GM20000 (cell line): ENCODE results near the gene MMRN1.
A peak's percentile ranks its signal among the peaks of the same experiment; 100 is the strongest.

Source experiments
- DNase-seq: peaks from one replicate; pipeline ENCODE4 v3.0.0; 2012; ENCODE audit warnings: low spot score
- TF ChIP-seq, protein P1 (sequence below): IDR thresholded peaks from 2 replicates; pipeline ENCODE4 v1.5.1; 2012; ENCODE audit warnings: mild to moderate bottlenecking, control low read depth; ENCODE audit errors: extremely low read depth, missing control alignments

Gene MMRN1, protein sequence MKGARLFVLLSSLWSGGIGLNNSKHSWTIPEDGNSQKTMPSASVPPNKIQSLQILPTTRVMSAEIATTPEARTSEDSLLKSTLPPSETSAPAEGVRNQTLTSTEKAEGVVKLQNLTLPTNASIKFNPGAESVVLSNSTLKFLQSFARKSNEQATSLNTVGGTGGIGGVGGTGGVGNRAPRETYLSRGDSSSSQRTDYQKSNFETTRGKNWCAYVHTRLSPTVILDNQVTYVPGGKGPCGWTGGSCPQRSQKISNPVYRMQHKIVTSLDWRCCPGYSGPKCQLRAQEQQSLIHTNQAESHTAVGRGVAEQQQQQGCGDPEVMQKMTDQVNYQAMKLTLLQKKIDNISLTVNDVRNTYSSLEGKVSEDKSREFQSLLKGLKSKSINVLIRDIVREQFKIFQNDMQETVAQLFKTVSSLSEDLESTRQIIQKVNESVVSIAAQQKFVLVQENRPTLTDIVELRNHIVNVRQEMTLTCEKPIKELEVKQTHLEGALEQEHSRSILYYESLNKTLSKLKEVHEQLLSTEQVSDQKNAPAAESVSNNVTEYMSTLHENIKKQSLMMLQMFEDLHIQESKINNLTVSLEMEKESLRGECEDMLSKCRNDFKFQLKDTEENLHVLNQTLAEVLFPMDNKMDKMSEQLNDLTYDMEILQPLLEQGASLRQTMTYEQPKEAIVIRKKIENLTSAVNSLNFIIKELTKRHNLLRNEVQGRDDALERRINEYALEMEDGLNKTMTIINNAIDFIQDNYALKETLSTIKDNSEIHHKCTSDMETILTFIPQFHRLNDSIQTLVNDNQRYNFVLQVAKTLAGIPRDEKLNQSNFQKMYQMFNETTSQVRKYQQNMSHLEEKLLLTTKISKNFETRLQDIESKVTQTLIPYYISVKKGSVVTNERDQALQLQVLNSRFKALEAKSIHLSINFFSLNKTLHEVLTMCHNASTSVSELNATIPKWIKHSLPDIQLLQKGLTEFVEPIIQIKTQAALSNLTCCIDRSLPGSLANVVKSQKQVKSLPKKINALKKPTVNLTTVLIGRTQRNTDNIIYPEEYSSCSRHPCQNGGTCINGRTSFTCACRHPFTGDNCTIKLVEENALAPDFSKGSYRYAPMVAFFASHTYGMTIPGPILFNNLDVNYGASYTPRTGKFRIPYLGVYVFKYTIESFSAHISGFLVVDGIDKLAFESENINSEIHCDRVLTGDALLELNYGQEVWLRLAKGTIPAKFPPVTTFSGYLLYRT

DNA sequence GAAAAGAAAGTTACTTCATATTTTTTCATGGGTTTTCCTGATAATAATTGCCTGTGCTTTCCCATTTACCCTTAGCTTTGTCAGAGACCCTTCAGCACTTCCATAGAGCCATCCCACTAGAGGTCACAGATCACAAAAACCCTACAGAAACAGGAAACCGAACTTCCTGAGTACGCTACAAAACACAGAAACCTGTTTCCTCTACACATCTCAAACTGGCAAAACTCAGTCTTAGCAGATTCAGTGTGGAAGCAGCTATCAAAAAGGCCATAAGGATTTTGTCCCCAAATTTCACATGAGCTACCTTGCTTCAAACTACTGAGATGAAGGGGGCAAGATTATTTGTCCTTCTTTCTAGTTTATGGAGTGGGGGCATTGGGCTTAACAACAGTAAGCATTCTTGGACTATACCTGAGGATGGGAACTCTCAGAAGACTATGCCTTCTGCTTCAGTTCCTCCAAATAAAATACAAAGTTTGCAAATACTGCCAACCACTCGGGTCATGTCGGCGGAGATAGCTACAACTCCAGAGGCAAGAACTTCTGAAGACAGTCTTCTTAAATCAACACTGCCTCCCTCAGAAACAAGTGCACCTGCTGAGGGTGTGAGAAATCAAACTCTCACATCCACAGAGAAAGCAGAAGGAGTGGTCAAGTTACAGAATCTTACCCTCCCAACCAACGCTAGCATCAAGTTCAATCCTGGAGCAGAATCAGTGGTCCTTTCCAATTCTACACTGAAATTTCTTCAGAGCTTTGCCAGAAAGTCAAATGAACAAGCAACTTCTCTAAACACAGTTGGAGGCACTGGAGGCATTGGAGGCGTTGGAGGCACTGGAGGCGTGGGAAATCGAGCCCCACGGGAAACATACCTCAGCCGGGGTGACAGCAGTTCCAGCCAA is at the start of gene MMRN1:
TSS of gene MMRN1 (plus strand) at position 206 of the 902 bp plus-strand sequence. CDS start at position 324, 118 bp downstream.
- TF ChIP-seq, protein P1, sequence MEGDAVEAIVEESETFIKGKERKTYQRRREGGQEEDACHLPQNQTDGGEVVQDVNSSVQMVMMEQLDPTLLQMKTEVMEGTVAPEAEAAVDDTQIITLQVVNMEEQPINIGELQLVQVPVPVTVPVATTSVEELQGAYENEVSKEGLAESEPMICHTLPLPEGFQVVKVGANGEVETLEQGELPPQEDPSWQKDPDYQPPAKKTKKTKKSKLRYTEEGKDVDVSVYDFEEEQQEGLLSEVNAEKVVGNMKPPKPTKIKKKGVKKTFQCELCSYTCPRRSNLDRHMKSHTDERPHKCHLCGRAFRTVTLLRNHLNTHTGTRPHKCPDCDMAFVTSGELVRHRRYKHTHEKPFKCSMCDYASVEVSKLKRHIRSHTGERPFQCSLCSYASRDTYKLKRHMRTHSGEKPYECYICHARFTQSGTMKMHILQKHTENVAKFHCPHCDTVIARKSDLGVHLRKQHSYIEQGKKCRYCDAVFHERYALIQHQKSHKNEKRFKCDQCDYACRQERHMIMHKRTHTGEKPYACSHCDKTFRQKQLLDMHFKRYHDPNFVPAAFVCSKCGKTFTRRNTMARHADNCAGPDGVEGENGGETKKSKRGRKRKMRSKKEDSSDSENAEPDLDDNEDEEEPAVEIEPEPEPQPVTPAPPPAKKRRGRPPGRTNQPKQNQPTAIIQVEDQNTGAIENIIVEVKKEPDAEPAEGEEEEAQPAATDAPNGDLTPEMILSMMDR, result no peak
- peak; percentile 26 for DNase-seq

DNA sequence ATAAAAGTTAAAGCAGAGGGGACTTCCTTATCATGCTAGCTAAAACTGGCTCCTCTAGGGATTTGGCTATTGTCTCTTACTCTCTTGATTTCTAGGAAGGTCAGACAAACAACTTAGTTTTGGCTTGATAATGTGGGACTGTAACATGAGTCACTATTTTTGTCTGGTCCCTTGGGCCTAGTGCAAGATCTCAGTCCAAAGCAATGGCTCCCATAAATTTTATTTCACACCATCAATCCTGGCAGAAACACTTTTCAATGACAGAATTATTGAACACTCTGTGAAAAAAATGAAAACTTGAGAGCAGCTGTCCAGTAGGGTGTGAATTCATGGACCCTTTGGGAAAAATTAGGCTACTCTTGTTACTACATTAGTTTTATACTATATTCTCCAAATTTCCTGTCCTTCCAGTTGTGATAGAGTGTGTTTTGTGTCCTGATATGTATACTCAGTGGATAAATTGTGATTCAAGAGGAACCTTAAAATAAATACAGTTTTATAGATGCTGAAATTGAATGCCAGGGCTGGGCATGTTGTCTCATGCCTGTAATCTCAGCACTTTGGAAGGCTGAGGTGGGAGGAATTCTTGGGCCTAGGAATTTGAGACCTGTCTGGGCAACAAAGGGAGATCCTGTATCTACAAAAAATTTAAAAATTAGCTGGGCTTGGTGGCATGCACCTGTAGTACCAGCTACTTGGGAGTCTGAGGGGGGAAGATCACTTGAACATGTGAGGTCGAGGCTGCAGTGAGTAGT is 46.9 kb upstream of the MMRN1 start:
- no peak for DNase-seq
- TF ChIP-seq, protein P1, result no peak

DNA sequence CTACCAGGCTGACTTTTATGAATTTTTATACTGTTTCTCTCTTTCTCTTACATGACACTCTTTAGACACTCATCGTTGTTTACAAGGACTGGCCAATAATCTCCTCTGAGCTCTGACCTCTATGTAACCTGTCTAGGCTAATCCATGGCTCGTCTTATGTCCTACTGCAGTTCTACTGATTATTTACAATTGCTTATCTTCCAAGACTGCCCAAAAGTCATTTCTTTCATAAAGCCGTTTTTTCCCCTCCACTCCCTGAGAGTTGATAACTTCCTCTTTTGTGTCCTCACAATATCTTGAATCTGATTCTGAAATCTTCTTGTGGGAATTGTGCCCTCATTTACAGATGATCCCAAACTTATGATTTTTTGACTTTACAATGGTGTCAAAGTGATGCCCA is 39.4 kb upstream of the MMRN1 start:
- TF ChIP-seq, protein P1, result no peak
- no peak for DNase-seq

DNA sequence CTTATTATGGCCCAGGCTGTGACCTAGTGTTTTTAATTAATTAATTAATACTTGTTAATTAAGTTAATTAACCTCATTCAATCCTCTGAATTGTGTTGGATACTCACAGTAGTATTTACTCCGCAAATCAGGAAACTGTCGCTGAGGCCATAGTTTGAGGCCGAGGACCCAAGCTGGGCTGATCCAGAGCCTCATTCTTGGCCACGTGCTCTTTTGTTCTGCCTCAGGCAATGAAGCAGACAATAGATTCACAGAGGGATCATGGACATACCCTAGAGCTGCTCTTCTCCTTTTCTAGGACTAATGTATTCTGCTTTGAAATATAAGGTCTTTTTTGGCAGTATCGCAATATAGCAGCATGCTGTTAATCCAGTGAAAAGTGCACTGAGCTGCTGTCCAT is 33.7 kb upstream of the MMRN1 start:
- DNase-seq, result no peak
- TF ChIP-seq, protein P1, result no peak

DNA sequence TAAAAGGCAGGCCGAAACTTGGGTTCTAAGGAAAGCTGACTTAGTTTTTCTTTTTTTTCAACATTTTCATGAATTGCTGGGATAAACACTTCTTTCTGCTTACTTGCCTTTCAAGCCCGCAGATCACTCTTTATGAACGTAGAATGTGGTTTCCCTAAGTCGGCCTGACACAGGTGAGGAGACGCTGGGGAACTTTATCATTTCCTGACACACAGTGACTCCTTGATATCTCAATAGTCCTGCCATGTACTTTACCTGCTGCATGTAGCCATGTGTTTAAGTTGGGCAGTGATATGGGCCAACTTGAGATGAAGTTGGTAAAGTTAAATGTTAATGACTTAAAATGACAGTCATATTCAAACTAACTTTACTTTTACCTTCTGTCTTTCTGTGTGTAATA is 31.1 kb upstream of the MMRN1 start:
- TF ChIP-seq, protein P1, result no peak
- no peak for DNase-seq

DNA sequence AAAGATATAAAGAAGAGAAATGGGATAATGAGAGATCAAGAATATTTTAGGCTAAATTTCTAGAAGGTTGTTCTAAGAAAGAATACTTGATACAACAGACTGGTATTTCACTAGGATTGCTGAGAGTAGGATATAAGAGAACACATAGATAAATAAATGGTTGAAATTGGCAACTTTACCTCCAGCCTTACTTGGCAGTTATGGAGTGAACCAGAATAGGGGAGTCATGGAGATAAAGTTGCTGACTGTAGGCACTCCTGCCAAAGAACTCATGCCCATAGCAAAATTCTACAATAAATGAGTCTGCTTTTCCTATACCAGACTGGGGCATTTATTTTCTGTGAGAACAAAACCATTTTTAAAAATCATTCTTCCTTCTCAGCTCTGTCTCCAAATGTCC is 26.4 kb upstream of the MMRN1 start:
- TF ChIP-seq, protein P1, result no peak
- no peak for DNase-seq
